GM18861 (cell line): Measurements from ENCODE around the gene USP2.
"Not testable (repeated sequence)": the region's sequence is repeated elsewhere in the genome, so short reads cannot be mapped to it uniquely, and the experiment has no call there.

Experiments
- ATAC-seq: cut with Tn5 transposase; IDR thresholded peaks from one replicate; pipeline ENCODE4 v1.9.1; 2021; ENCODE audit not compliant: unreplicated experiment

The USP2 gene

GRCh38 chr11:119414321-119414720, 32.8 kb upstream of the USP2 start:
- no peak for ATAC-seq

GRCh38 chr11:119412072-119412471, 30.6 kb upstream of the USP2 start:
- ATAC-seq, result no peak

GRCh38 chr11:119410501-119410900, 29.0 kb upstream of the USP2 start:
- no peak for ATAC-seq

GRCh38 chr11:119409731-119410130, 28.2 kb upstream of the USP2 start:
- no peak for ATAC-seq

GRCh38 chr11:119406005-119406404, 24.5 kb upstream of the USP2 start:
- no peak for ATAC-seq

GRCh38 chr11:119405448-119405847, 24.0 kb upstream of the USP2 start:
- not testable (repeated sequence) for ATAC-seq

- ATAC-seq, result no peak
Observed at GRCh38 chr11:119404872-119405271, 23.4 kb upstream of the USP2 start.

GRCh38 chr11:119403021-119403420, 21.5 kb upstream of the USP2 start:
- ATAC-seq, result no peak

- ATAC-seq, result no peak
Observed at GRCh38 chr11:119402470-119402869, 21.0 kb upstream of the USP2 start.

- no peak for ATAC-seq
Observed at GRCh38 chr11:119400860-119401259, 19.4 kb upstream of the USP2 start.

GRCh38 chr11:119397740-119398139, 16.2 kb upstream of the USP2 start:
- ATAC-seq, result no peak

- ATAC-seq, result no peak
Observed at GRCh38 chr11:119396835-119397234, 15.3 kb upstream of the USP2 start.

GRCh38 chr11:119391275-119391674, 9.8 kb upstream of the USP2 start:
- no peak for ATAC-seq

GRCh38 chr11:119389611-119390254, 8.2 kb upstream of the USP2 start:
- no peak for ATAC-seq

- ATAC-seq, result no peak
Observed at GRCh38 chr11:119388103-119388502, 6.6 kb upstream of the USP2 start.

- ATAC-seq, result no peak
Observed at GRCh38 chr11:119384332-119384731, 2.8 kb upstream of the USP2 start.

- not testable (repeated sequence) for ATAC-seq
Observed at GRCh38 chr11:119382513-119382912, 1.0 kb upstream of the USP2 start.

- ATAC-seq, result no peak
Observed at GRCh38 chr11:119382101-119382500, 611 bp upstream of the USP2 start.

GRCh38 chr11:119380827-119381180, 686 bp downstream of the USP2 start:
- ATAC-seq, result no peak

- no peak for ATAC-seq
Observed at GRCh38 chr11:119380160-119380826, 1.2 kb downstream of the USP2 start.

- ATAC-seq, result no peak
Observed at GRCh38 chr11:119378851-119379465, 2.5 kb downstream of the USP2 start.

GRCh38 chr11:119377961-119378667, 3.4 kb downstream of the USP2 start:
- no peak for ATAC-seq
